Activated T-helper 17 cell treated with anti-CD3 and anti-CD28 coated beads, Interleukin-2, amount 50 U/mL, for 72 hours (primary cell): ENCODE data around the gene INPP5D. TPM values are rescaled to one million over a fixed set of nuclear protein-coding genes. Genes with fewer than 3 reads are reported as not detected.

Source experiments
- ATAC-seq: fragments of 150-1000 bp; cut with Tn5 transposase; replicated peaks from 2 replicates; pipeline ENCODE4 v1.10.0; 2021; ENCODE audit warnings: mild to moderate bottlenecking, moderate library complexity
- H3K27ac Mint-ChIP-seq: one replicate; pipeline ENCODE4 v1.8.0; 2022; ENCODE audit warnings: mixed read lengths
- H3K27me3 Mint-ChIP-seq: one replicate; pipeline ENCODE4 v1.8.0; 2022; ENCODE audit warnings: mixed read lengths
- H3K36me3 Mint-ChIP-seq: one replicate; pipeline ENCODE4 v1.8.0; 2022; ENCODE audit warnings: low read depth, mild to moderate bottlenecking, mixed read lengths
- H3K4me1 Mint-ChIP-seq: one replicate; pipeline ENCODE4 v1.8.0; 2022; ENCODE audit warnings: mixed read lengths
- H3K4me3 Mint-ChIP-seq: one replicate; pipeline ENCODE4 v1.8.0; 2022; ENCODE audit warnings: mild to moderate bottlenecking, mixed read lengths
- H3K9me3 Mint-ChIP-seq: one replicate; pipeline ENCODE4 v1.8.0; 2022; ENCODE audit warnings: mixed read lengths
- total RNA-seq, 2 donors: library from RNA; stranded (reverse); gene quantifications; one replicate each; pipeline ENCODE4 v1.2.3, GENCODE V29; 2022

Gene INPP5D
- total RNA-seq, 2 donors from 2014 or later = 81.6 to 89.8 TPM

DNA sequence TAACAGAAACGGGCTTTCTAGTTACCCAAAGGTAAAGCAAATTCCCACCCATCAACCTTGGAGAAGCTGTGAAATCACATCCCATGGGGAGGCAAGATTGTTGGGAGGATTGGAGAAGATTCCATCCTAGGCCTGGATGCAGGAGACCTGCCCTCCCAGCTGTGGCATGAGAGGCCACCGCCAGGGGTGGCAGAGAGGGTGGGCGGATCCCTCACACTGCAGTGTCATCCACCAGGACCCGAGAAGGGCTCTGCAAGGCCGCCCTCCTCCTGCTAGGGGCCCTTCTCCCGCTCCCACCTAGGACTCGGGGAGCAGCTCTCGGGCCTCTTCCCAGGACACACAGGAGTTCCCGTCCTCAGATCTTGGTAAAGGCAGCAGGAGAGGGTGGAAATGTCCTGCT is 175.8 kb downstream of the INPP5D start:
- Mint-ChIP-seq H3K27ac (no peak overlapping the region), H3K4me1 (peaks cover 35% of the 10 kb centered on the region), H3K36me3 (no peaks in the 10 kb centered on the region), H3K27me3 (no peaks in the 10 kb centered on the region), H3K9me3 (no peaks in the 10 kb centered on the region), H3K4me3 (no peak overlapping the region)
- ATAC-seq = no peak

DNA sequence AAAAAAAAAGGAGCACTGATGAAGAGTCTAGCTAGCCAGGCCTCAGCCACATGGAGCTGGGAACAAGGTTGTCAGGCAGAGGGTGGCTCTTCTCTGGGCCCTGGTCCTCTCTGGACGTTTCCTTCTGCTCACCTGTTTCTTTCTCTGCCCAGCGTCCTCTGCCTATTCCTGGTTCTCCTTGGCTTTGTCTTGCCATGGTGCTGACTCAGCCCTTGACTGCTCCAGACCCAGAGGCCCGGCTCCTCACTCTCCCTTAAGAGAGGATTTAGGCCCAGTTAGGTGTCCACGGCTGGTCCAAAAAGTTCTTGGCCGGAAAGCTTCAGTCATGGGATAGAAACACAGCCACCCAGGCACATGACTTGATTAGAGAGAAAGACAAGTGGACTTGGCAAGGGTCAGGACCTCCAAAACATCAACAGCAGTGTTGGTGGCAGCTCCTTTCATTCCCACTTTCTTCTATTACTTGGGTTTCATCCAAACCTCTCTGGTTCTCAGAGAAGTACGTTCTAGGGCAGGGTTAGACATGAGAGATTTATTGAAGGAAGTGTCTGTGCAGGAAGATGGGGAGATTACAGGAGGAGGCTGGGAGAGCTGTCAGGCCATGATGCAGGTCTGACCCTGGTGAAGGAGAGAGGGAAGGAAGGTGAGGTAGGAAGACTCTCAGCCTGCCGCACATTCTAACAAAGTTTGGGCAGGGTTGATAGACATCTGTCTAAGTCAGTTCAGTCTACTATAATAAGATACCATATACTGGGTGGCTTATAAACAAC is 176.9 kb downstream of the INPP5D start:
- H3K27me3 Mint-ChIP-seq = no peaks in the 10 kb centered on the region
- no peak for ATAC-seq
- peaks cover 36% of the 10 kb centered on the region for H3K4me1 Mint-ChIP-seq
- H3K9me3 Mint-ChIP-seq = no peaks in the 10 kb centered on the region
- H3K27ac Mint-ChIP-seq = no peak overlapping the region
- no peak overlapping the region for H3K4me3 Mint-ChIP-seq
- H3K36me3 Mint-ChIP-seq = no peaks in the 10 kb centered on the region

DNA sequence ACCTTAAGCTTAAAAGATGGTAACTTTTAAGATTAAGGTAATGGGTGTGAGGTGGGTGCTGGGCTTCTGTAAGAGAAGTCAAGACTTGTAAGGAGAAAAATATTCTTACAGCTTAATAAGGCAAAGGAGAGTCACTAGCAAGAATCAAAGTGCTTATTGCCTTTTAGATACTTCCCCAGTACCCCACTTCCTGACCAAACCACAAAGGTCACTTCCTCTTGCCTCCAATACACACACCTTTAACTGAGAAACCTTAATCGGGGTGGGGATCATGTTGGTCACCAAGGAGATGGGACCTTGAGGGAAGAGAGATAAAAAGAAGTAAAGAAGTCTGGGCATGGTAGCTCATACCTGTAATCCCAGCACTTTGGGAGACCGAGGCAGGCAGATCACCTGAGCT is 180.8 kb downstream of the INPP5D start:
- peak overlapping the region; percentile 16 for H3K27ac Mint-ChIP-seq
- no peaks in the 10 kb centered on the region for H3K36me3 Mint-ChIP-seq
- H3K4me3 Mint-ChIP-seq = peak overlapping the region; percentile 54
- no peaks in the 10 kb centered on the region for H3K9me3 Mint-ChIP-seq
- peak; percentile 73 for ATAC-seq
- peaks cover 25% of the 10 kb centered on the region for H3K4me1 Mint-ChIP-seq
- H3K27me3 Mint-ChIP-seq = no peaks in the 10 kb centered on the region

DNA sequence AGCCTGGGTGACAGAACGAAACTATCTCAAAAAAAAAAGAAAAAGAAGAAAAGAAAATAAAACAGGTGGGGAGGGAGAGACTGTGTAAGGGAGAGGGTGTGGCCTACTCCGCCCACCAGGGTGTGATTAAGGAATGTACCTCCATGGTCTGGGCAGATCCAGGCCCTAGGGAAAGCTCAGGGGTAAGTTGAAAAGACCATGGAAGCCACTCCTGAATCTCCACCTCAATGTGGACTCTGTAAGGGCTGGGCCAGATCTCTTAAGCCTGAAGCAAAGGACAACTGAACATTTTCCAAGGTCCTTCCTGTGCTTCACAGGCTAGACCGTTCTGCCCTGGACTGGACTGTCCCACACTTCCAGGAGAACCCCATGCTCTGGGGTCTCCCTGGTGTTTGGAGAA is 181.7 kb downstream of the INPP5D start:
- Mint-ChIP-seq H3K27me3 (no peaks in the 10 kb centered on the region), H3K4me1 (peaks cover 25% of the 10 kb centered on the region), H3K4me3 (peak overlapping the region; percentile 54), H3K36me3 (no peaks in the 10 kb centered on the region), H3K27ac (peak overlapping the region; percentile 16), H3K9me3 (no peaks in the 10 kb centered on the region)
- ATAC-seq = peak; percentile 20

DNA sequence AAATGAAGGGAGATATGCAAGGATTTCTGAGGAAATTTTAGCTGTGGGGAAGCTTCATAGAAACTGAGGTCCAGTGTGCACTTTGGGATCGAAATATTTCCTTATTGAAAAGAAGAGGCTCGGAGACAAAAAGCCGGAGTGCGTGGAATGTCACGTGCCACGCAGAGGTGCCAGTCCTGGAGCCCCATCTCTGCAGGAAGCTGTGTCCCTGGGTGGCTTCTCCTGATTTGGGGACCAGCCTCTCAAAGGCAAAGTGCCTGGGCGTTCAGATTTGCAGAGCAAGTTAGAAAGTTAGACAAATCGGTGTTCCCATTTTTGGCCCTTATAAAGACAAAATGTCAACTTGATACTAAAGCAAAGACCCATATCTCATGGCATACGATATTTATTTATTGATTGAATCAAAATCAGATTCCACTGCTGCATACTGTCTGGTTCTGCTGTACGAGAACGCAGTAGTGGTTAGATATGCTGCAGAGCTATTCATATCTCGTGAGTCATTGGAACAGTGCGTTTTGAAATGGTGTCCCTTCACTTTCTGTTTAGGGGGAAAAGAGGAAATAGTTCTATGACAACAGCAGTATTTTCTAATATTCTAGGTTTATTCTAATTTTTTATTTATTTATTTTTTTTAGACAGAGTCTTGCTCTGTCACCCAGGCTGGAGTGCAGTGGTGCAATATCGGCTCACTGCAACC is 182.2 kb downstream of the INPP5D start:
- peak overlapping the region; percentile 54 for H3K4me3 Mint-ChIP-seq

DNA sequence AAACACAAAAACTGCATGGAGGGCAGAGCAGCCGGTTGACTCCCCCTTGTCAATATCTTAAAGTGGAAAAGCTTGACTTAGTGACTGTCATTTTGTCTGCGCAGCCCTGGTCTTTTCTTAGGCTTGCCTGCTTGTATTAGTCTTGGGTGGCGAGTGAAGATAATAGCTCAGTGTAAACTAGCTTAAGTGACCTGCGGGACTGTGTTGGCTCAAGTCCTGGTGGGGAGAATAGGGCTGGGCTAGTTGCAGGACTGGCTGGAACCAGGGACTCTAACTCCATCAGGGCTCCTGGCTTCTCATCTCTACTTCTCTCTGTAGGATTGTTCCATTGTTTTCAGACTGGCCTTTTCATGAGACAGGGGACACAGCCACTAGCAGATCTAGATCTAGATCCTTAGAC is 183.2 kb downstream of the INPP5D start:
- no peak for ATAC-seq

More for the DNA sequence above, 182.2 kb downstream of the INPP5D start:
- no peaks in the 10 kb centered on the region for H3K9me3 Mint-ChIP-seq
- no peaks in the 10 kb centered on the region for H3K36me3 Mint-ChIP-seq
- H3K27ac Mint-ChIP-seq = no peak overlapping the region
- peaks cover 30% of the 10 kb centered on the region for H3K4me1 Mint-ChIP-seq
- ATAC-seq = peak; percentile 54
- H3K27me3 Mint-ChIP-seq = no peaks in the 10 kb centered on the region

DNA sequence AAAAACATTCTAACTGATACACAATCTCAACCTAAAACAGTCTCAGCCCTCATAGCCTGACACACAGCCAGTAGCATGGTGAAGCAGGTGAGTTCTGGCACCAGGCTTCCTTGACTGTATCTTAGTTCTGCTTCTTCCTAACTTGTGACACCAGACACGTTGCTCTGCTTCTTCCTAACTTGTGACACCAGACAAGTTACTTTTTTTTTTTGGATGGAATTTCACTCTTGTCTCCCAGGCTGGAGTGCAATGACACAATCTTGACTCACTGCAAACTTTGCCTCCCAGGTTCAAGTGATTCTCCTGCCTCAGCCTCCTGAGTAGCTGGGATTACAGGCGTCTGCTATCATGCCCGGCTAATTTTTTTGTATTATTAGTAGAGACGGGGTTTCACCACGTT is 184.7 kb downstream of the INPP5D start:
- no peak for ATAC-seq
- H3K4me3 Mint-ChIP-seq = no peak overlapping the region
- no peaks in the 10 kb centered on the region for H3K9me3 Mint-ChIP-seq
- H3K27ac Mint-ChIP-seq = no peak overlapping the region
- H3K4me1 Mint-ChIP-seq = peaks cover 22% of the 10 kb centered on the region
- no peaks in the 10 kb centered on the region for H3K27me3 Mint-ChIP-seq
- no peaks in the 10 kb centered on the region for H3K36me3 Mint-ChIP-seq

More for the DNA sequence above, 183.2 kb downstream of the INPP5D start:
- Mint-ChIP-seq H3K4me1 (peaks cover 27% of the 10 kb centered on the region), H3K27me3 (no peaks in the 10 kb centered on the region), H3K36me3 (no peaks in the 10 kb centered on the region), H3K4me3 (no peak overlapping the region), H3K27ac (no peak overlapping the region), H3K9me3 (no peaks in the 10 kb centered on the region)

DNA sequence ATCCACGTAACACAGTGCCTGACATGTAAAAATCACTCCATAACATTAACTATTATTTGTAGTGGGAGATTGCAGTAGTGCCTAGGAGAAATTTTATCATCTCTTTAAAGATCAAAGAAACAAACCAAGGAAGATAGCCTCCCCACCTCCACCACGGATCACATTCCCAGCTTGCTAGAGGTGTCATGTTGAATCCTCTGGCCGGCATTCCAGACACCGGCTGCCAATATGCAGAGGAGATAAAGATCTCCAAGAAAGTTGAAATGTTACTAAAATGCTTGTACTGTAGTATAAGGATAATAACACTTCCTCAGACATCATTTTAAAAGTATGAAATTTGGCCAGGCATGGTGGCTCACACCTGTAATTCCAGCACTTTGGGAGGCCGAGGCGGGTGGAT is 185.3 kb downstream of the INPP5D start:
- H3K4me1 Mint-ChIP-seq = peaks cover 27% of the 10 kb centered on the region
- no peak overlapping the region for H3K4me3 Mint-ChIP-seq
- H3K36me3 Mint-ChIP-seq = no peaks in the 10 kb centered on the region
- H3K27me3 Mint-ChIP-seq = no peaks in the 10 kb centered on the region
- no peak overlapping the region for H3K27ac Mint-ChIP-seq
- H3K9me3 Mint-ChIP-seq = no peaks in the 10 kb centered on the region
- no peak for ATAC-seq

DNA sequence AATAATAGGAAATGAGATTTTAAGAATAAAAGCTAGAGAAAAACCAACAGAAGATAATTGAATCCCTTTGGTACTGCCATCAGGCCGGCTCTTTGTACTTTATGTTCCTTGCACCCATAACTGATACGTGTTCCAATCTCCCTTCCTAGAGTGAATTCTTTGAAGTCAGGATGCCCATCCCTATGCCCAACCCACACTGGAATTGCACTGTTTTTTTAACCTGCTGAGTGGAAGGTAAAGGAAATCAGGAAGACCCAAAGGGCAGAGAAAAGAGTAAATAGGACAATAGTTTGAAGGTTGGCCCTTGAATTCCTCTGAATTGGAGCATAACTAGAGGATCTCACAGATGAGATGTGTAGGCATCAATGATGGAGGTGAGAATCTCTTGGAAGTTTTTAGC is 187.0 kb downstream of the INPP5D start:
- H3K36me3 Mint-ChIP-seq = no peaks in the 10 kb centered on the region
- peaks cover 27% of the 10 kb centered on the region for H3K4me1 Mint-ChIP-seq
- H3K27ac Mint-ChIP-seq = peak overlapping the region; percentile 61
- no peaks in the 10 kb centered on the region for H3K27me3 Mint-ChIP-seq
- no peaks in the 10 kb centered on the region for H3K9me3 Mint-ChIP-seq
- no peak for ATAC-seq
- peak overlapping the region; percentile 64 for H3K4me3 Mint-ChIP-seq

DNA sequence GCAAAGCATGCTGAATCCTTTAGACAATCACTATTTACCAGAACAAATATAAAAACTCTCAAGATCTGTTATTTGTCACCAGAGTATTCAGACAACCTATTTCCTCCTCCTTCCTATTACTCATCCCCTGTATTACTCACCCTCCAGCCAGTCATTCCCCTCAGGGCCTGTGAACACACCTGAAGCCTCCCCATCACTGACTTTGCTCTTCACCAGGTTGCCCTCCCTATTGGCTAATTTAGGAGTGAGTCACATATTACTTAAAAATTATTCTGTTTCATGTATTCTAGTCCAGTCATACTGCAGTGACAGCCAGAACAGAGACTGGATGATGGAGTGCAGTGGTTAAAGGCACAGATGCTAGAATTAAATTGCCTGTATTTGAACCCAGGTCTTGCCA is 187.6 kb downstream of the INPP5D start:
- Mint-ChIP-seq H3K27ac (peak overlapping the region; percentile 61), H3K4me3 (peak overlapping the region; percentile 64), H3K36me3 (peaks cover 2% of the 10 kb centered on the region), H3K9me3 (no peaks in the 10 kb centered on the region), H3K4me1 (peaks cover 28% of the 10 kb centered on the region), H3K27me3 (no peaks in the 10 kb centered on the region)
- ATAC-seq = peak; percentile 91

DNA sequence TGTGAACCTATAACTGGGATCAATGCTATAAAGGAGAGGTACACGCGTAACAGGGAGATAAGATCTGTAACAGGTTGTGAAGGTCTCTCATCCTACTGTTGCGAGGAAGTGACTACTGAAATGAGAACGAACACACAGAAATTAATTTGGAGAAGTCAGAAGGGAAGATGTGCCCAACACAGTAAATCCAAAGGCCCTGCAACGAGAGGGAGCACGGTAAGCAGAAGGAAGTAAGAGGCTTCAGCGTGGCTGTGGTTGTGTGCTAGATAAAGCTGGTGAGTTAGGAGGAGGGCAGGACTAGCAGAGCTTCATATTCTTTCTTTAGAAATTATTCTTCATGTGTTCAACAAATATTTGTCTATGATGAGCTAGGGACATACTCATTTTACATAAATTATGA is 188.9 kb downstream of the INPP5D start:
- peak overlapping the region; percentile 42 for H3K27ac Mint-ChIP-seq
- H3K4me3 Mint-ChIP-seq = peak overlapping the region; percentile 49
- peaks cover 11% of the 10 kb centered on the region for H3K36me3 Mint-ChIP-seq
- H3K9me3 Mint-ChIP-seq = no peaks in the 10 kb centered on the region
- ATAC-seq = no peak
- H3K27me3 Mint-ChIP-seq = no peaks in the 10 kb centered on the region
- peaks cover 36% of the 10 kb centered on the region for H3K4me1 Mint-ChIP-seq

DNA sequence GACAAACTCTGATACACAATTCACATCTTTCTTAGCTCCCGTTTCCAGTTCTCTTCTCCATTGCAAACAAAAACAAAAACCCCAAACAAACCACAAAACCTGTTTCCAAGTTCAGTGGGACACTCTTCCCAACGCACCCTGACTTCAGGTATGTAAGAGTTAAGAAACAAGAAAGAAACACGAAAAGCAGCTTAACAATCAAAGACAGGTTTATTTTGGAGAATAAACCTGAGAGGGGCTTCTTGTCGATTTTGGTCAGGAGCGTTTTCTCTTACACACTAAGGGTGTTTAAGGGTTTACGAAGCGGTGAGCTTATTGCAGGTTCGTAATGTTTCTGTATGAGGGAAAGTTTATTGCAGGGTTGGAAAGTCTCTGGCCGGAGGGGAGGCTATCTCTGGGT is 190.4 kb downstream of the INPP5D start:
- Mint-ChIP-seq H3K27me3 (no peaks in the 10 kb centered on the region), H3K9me3 (no peaks in the 10 kb centered on the region), H3K27ac (peak overlapping the region; percentile 93), H3K36me3 (peaks cover 23% of the 10 kb centered on the region), H3K4me3 (peak overlapping the region; percentile 86), H3K4me1 (peaks cover 45% of the 10 kb centered on the region)
- no peak for ATAC-seq

DNA sequence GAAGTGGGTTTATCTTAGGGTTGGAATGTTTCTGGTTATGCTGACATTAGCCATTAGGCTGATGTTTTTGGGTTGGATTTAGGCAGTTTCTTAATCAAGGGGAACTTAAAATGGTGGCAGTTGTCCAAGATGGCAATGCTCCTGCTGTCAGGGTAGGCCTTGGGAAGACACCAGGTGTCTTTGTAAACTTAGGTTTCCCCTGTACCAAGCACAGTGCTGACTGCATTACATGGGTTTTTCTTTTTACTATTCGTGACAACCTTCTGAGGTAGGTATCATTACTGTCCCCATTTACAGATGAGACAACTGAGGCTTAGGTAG is 190.8 kb downstream of the INPP5D start:
- no peaks in the 10 kb centered on the region for H3K27me3 Mint-ChIP-seq
- peak overlapping the region; percentile 93 for H3K27ac Mint-ChIP-seq
- H3K4me1 Mint-ChIP-seq = peaks cover 47% of the 10 kb centered on the region
- ATAC-seq = peak; percentile 4
- H3K9me3 Mint-ChIP-seq = no peaks in the 10 kb centered on the region
- H3K36me3 Mint-ChIP-seq = peaks cover 27% of the 10 kb centered on the region
- H3K4me3 Mint-ChIP-seq = peak overlapping the region; percentile 86

DNA sequence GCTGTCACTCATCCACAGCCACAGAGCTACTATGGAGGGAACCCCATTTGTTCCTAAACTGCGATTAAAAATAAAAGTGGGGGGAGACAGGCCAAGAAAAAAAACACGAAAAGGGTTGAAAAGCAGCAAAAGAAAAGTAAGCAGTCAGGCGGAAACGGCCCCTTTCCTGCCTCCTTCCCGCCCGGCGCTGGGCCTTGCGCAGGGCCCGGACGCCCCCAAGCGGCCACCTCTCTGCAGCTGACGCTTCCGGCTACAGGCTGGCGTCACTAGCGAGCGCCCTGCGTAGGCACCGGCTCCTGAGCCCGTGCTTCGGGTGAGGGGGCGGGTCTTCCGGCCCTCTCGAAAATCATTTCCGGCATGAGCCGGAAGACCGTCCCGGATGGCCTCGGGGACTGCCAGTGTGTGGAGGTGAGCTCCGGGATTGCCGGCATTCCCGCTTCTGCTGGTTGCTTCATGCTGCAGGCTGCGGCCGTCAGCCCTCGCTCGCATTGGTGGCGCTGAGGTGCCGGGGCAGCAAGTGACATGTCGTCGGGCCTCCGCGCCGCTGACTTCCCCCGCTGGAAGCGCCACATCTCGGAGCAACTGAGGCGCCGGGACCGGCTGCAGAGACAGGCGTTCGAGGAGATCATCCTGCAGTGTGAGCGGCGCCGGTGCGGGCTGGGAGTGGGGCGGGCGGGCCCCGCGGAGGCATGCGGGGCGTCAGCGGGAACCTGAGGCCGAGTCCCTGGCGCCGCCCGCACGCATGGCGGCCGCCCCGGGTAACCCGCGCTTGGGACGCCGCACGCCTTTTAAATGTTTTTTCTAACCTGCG is 191.4 kb downstream of the INPP5D start, which contains the start of gene ATG16L1:
ATG16L1 (plus strand) TSS at position 368 of the 811 bp plus-strand sequence; CDS start at position 523, 155 bp downstream.
- H3K4me1 Mint-ChIP-seq = peaks cover 47% of the 10 kb centered on the region
- peak within 1 kb of the TSS; percentile 93 for H3K27ac Mint-ChIP-seq
- peak within 1 kb of the TSS; percentile 86 for H3K4me3 Mint-ChIP-seq
- H3K36me3 Mint-ChIP-seq = peaks cover 32% of the 10 kb centered on the region
- no peaks in the 10 kb centered on the region for H3K27me3 Mint-ChIP-seq
- peak; percentile 86 for ATAC-seq
- no peaks in the 10 kb centered on the region for H3K9me3 Mint-ChIP-seq
